GM06990 (cell line): ENCODE results near the gene ELN.

ENCODE experiments used
- DNase-seq: peaks from one replicate; pipeline ENCODE4 v3.0.0-alpha.2; 2011; ENCODE audit not compliant: insufficient read length; ENCODE audit errors: extremely low read depth
- H3K27me3 ChIP-seq: replicated peaks from 2 replicates; pipeline ENCODE4 v1.6.0; 2011; ENCODE audit warnings: low read length; ENCODE audit not compliant: control insufficient read depth, insufficient read depth
- H3K36me3 ChIP-seq: 2 replicates; pipeline ENCODE4 v1.5.1; 2011; ENCODE audit warnings: low read length; ENCODE audit not compliant: control insufficient read depth, insufficient read depth
- H3K4me3 ChIP-seq: replicated peaks from 2 replicates; pipeline ENCODE4 v1.5.1; 2011; ENCODE audit warnings: low read depth, mild to moderate bottlenecking, control low read depth, low read length
- CTCF ChIP-seq: IDR thresholded peaks from 2 replicates; pipeline ENCODE4 v1.5.1; 2011; ENCODE audit warnings: low read length, control low read depth, mild to moderate bottlenecking, inconsistent platforms; ENCODE audit not compliant: insufficient read depth, poor library complexity, severe bottlenecking

The ELN gene

GRCh38 chr7:74066626-74067025 is 38.7 kb downstream of the ELN start:
- TF ChIP-seq CTCF: no peak
- DNase-seq: no peak
- Histone ChIP-seq H3K27me3 (no peaks in the 10 kb centered on the region), H3K36me3 (no peaks in the 10 kb centered on the region), H3K4me3 (no peak overlapping the region)

GRCh38 chr7:74068378-74069085 is 40.6 kb downstream of the ELN start:
- no peak overlapping the region for H3K4me3 ChIP-seq
- TF ChIP-seq CTCF: no peak
- DNase-seq: no peak
- no peaks in the 10 kb centered on the region for H3K27me3 ChIP-seq
- H3K36me3 ChIP-seq: no peaks in the 10 kb centered on the region

GRCh38 chr7:74069086-74069541 is 41.1 kb downstream of the ELN start:
- Histone ChIP-seq H3K27me3 (no peaks in the 10 kb centered on the region), H3K36me3 (no peaks in the 10 kb centered on the region), H3K4me3 (no peak overlapping the region)
- TF ChIP-seq CTCF: no peak
- no peak for DNase-seq

GRCh38 chr7:74069790-74070618 is 42.0 kb downstream of the ELN start:
- no peak for TF ChIP-seq CTCF
- no peaks in the 10 kb centered on the region for H3K36me3 ChIP-seq
- DNase-seq: no peak
- no peaks in the 10 kb centered on the region for H3K27me3 ChIP-seq
- H3K4me3 ChIP-seq: no peak overlapping the region

GRCh38 chr7:74070619-74070921 is 42.6 kb downstream of the ELN start:
- H3K4me3 ChIP-seq: no peak overlapping the region
- DNase-seq: no peak
- H3K27me3 ChIP-seq: no peaks in the 10 kb centered on the region
- no peak for TF ChIP-seq CTCF
- H3K36me3 ChIP-seq: no peaks in the 10 kb centered on the region
